GM20431 (cell line): ENCODE measurements around the gene ARID1A.

Experiments used
- in situ Hi-C: fragments of 300-500 bp; cut with MseI, MboI; formaldehyde crosslinking; loops from one replicate; pipeline ENCODE4 v1.15.0; 2020; ENCODE audit warnings: low sequenced_read_pairs; ENCODE audit not compliant: unreplicated experiment

Gene ARID1A

DNA sequence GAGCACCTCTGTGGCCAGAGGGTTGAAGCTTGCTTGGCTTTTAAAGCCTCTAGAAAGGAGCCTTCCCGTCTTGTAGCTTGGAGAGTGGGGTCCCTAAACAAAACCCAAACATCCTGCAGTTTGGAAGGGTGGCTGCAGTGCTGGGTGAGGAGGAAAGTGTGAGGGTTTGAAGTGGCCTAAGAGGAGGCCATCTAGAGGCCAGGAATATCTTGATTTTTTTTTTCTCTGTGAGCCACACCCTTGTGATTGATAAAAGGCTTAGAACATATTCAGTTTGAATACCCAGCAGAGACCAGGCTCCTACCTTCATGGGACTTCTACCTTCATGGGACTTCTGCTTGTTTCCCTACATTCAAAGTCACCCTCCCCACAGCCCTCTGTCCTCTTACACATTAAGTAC lies 54.6 kb downstream of the ARID1A start:
- in situ Hi-C loops: no loop called here

DNA sequence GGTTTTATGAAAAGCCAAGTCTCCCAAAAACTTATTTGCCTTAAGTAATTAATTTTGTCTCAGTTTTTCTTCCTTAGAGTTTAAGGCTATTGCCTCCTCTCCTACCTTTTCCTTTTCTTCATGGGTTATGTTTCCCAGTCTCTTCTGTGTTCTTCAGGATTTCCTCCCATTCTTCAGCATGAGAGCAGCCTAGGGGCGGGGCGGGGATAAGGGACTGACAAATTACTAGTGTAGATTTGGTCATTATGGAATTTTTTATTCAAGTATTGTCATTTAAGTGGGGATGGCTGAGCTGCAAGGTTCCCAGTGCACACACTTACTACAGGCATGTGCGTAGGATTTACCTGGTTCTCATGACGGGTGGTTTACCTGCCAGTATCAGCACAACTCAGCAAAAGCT lies 56.7 kb downstream of the ARID1A start:
- in situ Hi-C loops: no loop called here

DNA sequence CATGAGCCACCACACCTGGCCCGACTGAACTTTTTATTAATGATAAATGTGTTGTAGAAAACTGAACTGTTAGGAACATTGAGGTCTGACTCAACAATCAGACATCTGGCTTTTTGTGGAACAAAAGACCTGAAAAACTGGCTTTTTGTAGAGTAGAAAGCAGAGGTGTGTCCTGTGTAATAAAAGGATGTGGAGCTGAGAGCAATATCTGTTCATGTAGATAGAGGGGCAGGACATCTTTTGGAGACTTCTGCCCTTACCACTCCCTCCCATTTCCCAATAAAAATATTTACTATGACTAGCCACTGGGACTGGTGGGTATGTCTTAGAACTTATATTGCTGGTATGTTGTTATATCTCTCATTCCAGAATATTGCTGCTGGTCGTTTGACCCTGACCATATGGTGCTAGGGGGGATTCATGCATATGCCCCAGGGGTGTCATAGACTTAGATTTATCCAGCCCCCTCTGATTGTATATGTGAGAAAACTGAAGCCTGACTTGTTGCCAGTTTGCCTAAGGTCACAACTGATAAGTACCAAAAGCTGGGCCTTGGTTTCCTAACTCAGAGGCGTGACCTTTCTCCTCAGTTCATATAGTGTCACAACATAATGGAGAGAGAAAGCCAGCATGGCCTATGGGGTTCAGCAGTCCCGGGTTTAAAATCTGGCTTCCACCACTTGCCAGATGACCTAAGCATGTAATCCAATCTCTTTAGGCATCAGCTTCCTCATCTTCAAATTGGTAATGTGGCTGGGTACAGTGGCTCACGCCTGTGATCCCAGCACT lies 58.5 kb downstream of the ARID1A start:
- in situ Hi-C loops: no loop called here

DNA sequence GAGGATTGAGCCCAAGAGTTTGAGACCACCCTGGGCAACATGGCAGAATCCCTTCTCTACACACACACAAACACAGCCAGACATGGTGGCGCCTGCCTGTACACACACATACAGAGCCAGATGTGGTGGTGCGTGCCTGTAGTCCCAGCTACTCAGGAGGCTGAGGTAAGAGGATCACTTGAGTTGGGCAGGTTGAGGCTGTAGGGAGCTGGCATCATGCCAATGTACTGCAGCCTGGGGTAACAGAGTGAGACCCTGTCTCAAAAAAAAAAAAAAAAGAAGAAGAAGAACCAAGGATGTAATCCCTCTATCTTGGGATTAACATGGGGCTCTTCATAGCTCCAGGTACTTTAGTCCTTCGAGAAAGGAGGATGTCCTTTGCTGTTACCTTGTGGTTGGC lies 62.5 kb downstream of the ARID1A start:
- in situ Hi-C loops: no loop called here

DNA sequence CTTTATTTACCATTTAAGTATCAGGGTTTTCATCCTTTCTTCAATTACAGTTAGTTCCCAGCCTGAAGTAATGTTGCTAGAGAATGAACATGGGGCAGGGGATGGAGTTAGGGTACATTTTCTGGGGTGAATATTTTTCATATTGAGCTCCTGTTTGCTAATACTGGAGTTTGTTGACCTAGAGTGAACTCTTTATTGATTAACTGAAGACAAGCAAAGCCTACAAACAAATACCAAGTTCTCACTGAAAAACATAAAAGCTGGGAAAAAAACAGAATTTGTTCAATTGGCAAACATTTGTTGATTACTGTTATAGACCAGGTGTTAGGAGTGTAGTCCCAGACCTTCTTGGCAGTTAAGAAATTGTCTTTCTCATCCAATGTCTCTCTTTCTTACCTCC lies 63.7 kb downstream of the ARID1A start:
- in situ Hi-C loops: no loop called here

DNA sequence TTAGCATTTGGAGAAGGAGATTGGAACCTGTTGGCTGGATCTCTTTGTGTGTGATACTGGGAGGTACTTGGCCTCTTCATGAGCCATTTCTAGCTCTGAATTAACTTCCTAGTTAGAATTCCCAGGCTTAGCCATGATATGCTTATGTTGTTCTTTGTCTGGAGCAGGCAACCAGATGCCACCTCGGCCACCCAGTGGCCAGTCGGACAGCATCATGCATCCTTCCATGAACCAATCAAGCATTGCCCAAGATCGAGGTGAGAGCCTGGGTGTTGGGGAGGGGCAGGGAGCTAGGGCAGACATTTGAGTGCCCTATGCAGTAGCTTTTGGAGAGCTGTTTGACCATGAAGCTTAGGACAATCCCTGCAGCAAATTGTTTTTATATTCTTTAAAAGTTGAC lies 65.4 kb downstream of the ARID1A start:
- in situ Hi-C loops: no loop called here

DNA sequence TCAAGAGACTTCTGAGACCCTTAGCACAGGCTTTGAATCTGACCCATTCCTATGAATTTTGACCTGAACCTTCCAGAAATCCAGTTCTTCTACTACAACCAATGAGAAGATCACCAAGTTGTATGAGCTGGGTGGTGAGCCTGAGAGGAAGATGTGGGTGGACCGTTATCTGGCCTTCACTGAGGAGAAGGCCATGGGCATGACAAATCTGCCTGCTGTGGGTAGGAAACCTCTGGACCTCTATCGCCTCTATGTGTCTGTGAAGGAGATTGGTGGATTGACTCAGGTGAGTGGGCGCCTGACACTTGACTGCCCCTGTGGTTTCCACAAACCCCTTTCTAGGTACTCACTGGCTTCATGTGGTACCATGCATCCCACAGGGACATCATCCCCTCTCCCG lies 71.9 kb downstream of the ARID1A start:
- in situ Hi-C loops: no loop called here

DNA sequence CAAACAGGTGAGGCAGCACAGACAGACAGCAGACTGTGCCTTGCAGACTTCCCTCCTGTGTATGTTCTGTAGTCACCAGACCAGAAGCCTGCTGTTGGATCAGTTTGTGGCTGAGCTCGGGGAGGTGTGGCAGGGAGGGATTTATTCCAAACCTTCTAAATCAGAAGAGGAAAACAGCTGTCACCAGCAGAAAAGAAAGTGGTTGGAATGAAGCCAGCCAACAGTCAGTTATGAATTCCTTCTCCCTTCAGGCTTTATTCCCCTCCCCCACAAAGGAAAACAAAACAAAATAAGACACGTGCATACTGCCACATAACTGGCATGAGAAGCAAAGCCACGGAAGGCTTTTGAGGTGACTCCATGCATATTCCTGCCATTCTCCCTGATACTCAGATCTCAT lies 72.9 kb downstream of the ARID1A start:
- in situ Hi-C loops: no loop called here

DNA sequence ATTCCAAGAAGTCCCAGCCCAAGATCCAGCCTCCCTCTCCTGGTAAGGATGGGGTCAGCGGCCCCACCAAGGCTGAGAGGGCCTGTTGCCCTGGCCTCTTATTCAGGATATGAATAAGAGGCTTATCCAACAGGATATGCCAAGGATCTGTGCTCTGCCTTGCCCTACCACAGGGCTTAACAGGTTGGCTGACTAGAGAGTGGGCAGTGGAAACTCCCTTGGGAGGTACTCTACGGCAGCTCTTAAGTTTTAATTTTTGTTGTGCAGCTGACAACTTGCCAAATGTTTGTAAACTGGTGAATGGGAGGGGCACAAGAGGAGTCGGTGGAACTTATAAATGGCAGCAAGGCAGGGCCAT lies 75.4 kb downstream of the ARID1A start:
- in situ Hi-C loops: no loop called here

DNA sequence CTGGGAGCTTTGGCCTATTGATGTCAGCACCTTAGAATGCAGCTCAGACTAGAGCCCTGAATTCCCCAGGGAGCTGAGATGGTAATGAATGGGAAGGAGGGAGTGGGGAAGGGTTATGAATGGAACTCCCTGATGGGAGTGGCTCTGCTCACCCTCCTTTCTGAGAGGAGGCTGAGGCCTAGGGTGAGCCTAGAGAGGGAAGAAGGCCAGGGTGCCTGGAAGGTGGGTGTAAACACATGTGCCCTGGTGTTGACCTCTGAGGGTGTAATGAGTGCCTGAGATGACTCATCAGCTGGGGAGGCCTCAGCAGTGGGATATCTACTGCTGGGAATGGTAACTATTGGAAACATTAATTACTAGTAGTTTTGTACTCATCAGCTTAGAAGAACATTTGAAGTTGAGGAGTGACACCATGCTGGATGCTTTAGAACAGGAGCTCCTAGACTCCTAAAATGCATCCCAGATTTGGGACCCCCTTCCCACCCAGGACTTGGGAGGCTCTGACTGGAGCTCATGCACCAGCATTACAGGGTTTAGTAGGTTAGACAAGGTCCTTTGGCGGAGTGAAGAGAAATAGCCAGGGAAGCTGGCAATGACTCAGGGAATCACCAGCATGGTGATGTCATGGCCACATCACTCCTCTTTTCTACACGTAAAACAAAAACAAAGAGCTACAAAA lies 76.0 kb downstream of the ARID1A start:
- in situ Hi-C loops: no loop called here

DNA sequence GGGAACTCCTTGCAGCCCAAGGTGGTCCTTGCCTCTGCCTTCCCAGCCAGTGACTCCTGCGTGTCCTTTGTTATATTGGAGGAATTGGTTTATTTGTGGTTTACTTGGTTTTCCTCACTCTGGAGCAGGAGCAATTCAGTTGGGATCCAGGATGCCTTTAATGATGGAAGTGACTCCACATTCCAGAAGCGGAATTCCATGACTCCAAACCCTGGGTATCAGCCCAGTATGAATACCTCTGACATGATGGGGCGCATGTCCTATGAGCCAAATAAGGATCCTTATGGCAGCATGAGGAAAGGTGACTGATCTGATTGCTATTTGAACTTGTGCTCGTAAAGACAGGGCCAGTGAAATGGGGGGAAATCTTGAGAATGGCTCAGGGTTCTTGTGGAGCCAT lies 76.9 kb downstream of the ARID1A start:
- in situ Hi-C loops: no loop called here

DNA sequence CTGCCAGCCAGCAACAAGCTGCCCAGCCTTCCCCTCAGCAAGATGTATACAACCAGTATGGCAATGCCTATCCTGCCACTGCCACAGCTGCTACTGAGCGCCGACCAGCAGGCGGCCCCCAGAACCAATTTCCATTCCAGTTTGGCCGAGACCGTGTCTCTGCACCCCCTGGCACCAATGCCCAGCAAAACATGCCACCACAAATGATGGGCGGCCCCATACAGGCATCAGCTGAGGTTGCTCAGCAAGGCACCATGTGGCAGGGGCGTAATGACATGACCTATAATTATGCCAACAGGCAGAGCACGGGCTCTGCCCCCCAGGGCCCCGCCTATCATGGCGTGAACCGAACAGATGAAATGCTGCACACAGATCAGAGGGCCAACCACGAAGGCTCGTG lies 78.6 kb downstream of the ARID1A start:
- in situ Hi-C loops: no loop called here

DNA sequence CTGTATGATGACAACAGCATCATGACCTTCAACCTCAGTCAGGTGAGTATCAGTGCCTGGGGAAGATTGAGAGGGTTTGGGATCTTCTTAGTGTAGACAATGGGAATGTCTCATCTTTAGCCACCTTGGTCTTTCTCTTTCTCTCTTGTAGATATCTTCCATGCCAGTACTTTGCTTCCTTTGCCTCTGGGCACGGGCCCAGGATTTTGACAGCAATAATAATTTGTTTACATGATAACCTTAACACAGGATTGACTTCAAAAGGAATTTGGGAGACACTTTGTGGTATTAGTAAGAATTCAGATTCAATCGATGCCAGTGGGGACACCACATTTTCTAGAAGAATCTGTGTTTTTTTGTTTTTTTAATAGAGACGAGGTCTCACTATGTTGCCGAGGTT lies 79.9 kb downstream of the ARID1A start:
- in situ Hi-C loops: no loop called here

DNA sequence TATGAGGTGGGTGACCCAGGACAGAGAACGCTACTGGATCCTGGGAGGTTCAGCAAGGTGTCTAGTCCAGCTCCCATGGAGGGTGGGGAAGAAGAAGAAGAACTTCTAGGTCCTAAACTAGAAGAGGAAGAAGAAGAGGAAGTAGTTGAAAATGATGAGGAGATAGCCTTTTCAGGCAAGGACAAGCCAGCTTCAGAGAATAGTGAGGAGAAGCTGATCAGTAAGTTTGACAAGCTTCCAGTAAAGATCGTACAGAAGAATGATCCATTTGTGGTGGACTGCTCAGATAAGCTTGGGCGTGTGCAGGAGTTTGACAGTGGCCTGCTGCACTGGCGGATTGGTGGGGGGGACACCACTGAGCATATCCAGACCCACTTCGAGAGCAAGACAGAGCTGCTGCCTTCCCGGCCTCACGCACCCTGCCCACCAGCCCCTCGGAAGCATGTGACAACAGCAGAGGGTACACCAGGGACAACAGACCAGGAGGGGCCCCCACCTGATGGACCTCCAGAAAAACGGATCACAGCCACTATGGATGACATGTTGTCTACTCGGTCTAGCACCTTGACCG lies 83.4 kb downstream of the ARID1A start:
- in situ Hi-C loops: no loop called here

DNA sequence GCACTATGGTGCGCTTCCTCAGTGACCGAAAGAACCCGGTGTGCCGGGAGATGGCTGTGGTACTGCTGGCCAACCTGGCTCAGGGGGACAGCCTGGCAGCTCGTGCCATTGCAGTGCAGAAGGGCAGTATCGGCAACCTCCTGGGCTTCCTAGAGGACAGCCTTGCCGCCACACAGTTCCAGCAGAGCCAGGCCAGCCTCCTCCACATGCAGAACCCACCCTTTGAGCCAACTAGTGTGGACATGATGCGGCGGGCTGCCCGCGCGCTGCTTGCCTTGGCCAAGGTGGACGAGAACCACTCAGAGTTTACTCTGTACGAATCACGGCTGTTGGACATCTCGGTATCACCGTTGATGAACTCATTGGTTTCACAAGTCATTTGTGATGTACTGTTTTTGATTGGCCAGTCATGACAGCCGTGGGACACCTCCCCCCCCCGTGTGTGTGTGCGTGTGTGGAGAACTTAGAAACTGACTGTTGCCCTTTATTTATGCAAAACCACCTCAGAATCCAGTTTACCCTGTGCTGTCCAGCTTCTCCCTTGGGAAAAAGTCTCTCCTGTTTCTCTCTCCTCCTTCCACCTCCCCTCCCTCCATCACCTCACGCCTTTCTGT lies 84.6 kb downstream of the ARID1A start:
- in situ Hi-C loops: loop anchor here (10.0 kb wide), 1 partner anchor 96 kb away; no protein-coding TSS in a partner anchor

DNA sequence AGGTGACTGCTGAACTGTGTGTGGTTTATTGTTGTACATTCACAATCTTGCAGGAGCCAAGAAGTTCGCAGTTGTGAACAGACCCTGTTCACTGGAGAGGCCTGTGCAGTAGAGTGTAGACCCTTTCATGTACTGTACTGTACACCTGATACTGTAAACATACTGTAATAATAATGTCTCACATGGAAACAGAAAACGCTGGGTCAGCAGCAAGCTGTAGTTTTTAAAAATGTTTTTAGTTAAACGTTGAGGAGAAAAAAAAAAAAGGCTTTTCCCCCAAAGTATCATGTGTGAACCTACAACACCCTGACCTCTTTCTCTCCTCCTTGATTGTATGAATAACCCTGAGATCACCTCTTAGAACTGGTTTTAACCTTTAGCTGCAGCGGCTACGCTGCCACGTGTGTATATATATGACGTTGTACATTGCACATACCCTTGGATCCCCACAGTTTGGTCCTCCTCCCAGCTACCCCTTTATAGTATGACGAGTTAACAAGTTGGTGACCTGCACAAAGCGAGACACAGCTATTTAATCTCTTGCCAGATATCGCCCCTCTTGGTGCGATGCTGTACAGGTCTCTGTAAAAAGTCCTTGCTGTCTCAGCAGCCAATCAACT lies 85.5 kb downstream of the ARID1A start:
- in situ Hi-C loops: loop anchor here (10.0 kb wide), 1 partner anchor 97 kb away; no protein-coding TSS in a partner anchor

DNA sequence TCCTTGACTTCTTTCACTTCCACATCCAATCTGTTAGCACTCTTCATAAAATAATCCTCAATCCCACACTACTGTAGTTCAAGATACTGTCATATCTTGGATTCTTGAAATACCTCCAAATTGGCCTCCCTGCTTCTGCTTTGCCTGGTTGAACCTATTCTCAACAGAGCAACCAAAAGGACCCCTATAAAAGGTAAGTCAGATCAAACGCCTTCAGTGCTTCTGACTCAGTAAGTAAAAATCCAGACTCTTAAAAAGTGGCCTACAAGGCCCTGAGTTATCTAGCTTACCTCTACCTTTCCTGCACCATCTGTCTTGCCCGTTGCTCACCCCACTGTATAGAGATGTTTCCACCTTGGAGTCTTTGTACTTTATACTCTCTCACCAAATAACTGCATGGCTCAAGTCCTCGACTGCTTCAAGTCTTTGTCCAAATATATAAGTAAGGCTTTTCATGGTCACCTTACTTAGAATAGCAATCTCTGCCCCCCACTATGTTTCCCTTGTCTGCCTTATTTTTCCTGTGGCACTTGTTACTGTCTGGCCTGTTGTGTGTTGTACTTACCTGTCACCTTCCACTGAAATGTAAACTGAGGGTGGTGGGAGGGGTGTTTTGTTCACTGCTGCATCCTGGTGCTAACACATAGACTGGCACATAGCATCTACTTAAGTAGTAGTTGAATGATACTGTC lies 86.9 kb downstream of the ARID1A start:
- in situ Hi-C loops: loop anchor here (10.0 kb wide), 1 partner anchor 98 kb away; no protein-coding TSS in a partner anchor

DNA sequence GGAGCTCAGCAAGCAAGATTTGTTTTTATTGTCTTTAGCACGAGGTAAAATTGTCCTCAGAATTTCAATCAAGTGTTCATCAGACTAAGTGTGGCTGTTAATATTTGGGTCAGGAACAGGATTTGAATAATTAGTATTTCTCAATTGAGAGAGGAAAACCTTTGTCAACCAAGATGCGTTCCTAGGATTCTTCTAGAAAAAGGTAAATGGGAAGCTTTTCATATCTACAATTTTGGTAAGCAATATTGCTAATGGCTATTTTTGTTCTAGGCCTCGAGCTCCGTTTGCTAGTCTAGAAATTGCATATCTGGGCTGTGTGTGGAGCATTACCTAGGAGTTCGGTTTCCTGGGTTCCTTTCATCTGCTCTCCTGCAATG lies 87.8 kb downstream of the ARID1A start:
- in situ Hi-C loops: loop anchor here (10.0 kb wide), 1 partner anchor 99 kb away; no protein-coding TSS in a partner anchor

DNA sequence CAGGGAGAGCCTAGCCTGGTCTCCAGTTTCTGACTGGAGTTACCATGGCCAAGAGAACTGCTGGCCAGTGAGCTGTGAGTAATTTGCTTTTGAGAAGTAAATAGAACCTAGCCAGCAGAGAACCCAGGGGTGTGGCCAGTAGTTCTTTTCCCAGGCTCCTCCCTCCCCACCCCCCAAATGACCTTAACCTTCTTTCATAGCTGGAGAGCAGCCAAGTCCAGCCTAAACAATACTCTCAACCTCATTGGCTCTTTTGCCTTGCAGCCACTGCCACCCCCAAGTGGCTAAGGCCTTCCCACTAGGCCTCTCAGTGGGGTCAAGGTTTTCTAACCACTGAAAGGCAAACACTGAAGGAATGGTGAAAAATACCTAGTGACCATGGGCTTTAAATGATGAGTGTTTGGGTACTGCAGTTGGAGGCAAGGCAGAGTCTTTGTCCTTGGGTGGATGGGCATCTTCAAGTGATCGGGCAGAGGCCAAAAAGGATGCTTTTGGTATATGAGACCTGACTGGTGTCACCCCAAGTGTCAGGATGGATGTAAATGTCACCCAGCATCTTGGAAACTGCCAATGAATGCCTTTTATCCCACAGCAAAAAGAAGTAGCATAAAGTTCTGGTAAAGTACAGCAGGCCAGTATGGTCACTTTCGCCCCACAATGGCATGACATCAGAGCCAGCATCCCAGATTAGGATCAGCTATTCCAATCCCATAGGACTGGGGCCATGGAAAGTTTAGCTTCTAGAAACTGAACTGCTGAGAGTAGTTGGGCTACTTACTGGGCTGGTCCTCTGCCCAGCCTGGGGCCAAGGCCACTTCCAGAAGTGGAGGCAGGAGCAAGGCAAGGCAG lies 88.4 kb downstream of the ARID1A start:
- in situ Hi-C loops: loop anchor here (10.0 kb wide), 1 partner anchor 99 kb away; no protein-coding TSS in a partner anchor
